K562 (cell line): Measurements from ENCODE around the gene DNASE1L1.

Experiments used
- ELF2 ChIP-seq: fragments of 250-450 bp; sonication (Bioruptor Pico); IDR thresholded peaks from 2 replicates; pipeline ENCODE4 v1.5.0; 2021; ENCODE audit warnings: mild to moderate bottlenecking
- NFYB ChIP-seq: IDR thresholded peaks from 2 replicates; pipeline ENCODE4 v1.6.1; 2011; ENCODE audit warnings: mild to moderate bottlenecking, moderate library complexity; ENCODE audit not compliant: insufficient read length; ENCODE audit errors: extremely low read depth

DNA sequence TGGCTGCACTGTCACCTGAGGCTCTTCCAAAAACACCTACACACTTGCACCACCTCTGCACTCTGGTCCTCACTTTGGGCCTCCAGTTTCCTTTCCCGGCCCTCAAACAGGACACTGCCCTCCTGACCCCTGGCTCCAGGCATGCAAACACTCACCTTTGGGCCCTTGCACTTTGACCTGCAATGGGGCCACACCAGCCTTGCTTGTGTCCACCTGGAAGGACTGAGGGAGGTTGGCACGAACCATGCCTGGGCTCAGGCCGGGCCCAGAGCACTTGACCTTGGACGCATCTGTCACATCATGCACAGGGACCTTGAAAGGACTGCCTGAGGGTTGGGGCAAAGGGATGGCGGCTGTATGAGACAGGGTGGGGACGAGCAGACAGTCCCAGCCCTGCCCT lies 50.2 kb downstream of the DNASE1L1 start:
- TF ChIP-seq ELF2 (CRISPR knock-in tag): no peak
- no peak for TF ChIP-seq NFYB
